D341Med (cell line): Measurements from ENCODE around the gene SLC31A2.

ENCODE experiments used
- DNase-seq: peaks from one replicate; pipeline ENCODE4 v3.0.0; 2012; ENCODE audit warnings: low spot score

Gene SLC31A2

DNA sequence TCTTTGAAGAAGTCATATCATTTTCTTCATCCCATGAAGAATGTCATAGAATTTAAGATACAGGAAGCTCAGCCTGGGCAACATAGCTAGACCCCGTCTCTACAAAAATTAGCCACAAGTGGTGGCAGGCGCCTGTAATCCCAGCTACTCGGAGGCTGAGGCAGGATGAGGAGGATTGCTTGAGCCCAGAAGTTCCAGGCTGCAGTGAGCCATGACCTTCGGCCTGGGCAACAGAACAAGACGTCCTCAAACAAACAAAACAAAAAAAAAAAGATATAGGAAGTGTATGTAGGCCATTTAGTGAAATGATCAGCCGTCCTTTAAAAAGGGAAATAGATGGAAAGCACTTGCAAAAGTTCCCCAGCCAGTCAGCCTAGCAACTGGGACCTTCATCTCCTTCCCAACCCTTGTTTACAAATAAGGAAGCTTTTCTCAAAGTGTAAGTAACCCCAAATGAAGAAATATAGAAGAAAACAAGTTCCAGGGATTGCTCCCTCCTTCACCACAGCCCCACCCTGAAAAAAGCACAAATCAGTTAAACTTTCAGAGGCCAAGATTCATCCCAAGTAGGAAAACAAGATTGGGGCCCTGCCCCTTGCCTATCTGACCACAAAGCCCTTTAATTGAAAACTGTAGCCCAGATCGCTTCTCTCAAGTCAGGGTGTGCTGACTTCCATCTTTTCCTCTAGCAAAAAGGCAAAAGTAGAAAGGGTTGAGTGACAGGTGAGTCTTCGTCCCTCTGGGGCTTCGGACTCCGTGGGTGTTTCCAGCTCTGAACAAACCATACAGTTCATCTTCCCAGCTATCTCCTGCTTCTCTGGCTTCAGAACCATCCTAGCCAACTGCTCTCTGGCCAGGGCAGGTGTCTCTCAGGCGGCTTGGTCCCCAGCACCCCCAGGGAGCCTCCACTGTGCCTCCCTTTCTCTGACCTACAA, 1.2 kb downstream of the SLC31A2 start:
- DNase-seq, result no peak

DNA sequence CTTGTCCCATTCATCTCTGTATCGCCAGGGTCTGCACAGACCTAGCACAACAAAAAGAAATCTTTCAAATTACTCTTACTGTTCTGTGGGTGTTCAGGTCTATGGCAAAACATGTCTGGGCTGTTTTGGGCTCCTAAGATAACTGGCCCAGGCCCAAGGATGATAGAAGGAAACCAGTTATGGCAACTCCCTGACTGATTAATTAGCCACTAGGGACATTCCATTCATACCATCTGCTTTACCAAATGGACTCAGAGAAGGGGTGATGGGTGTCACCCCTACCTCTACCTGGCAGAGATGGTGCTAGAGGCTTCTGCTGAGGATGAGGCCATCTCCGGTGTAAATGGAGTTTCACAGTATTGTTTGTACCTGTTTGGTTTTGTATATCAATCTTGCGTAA, 1.9 kb downstream of the SLC31A2 start:
- DNase-seq, result no peak

DNA sequence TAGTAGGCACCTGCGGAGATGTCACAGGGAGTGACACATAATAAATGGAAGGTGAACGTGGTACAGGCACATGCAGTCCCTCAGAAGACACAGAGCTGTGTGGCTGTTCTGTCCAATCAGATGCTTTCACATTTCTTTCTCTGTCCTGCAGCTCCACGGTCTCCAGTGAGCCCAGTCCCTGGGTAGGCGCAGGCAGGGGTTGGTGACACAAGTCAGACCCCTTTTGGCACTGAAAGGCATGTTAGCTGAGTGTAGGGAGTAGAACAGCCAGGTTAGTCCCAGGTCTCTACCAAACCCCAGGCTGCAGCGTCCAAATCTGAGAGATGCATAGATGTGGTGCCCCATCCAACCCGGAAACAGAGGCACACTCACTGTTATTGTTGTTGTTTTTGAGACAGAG, 2.8 kb downstream of the SLC31A2 start:
- no peak for DNase-seq

DNA sequence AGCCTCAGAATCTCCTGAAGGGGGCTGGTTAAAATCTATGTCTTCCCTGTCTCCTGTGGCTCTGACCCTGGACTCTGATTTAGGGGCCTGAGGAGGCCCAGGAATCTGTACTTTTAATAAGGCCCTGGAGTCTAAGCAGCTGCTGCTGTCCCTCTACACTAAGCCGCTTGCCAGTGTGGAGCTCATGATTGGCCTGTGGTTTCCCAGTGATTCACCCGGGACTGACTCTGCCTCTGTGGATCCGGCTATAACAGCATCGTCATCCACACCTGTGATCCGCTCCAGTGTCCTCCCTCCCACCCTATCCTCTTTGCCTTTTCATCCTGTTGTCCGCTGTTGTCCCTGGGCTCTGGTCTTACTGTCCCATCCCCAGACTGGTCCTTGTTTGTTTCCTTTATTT, 3.7 kb downstream of the SLC31A2 start:
- no peak for DNase-seq

DNA sequence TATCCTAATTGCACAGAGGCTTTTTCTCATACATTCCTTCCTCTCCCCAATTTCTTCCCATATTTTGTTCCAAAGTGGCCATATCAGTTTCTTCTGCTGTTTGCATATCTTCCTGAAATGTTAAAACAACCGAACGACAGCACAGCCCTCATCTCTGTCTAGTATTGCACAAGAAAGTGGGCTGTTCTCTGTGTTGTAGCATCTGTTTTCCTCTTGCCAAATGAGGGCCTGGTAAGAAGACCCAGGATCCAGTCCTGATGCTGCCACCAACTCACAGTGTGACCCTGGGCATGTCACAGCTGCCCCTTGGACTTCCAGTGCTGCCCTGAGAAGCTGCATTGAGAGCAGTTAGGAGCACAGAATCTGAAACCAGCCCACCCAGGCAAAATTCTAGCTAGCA, 4.1 kb downstream of the SLC31A2 start:
- no peak for DNase-seq

DNA sequence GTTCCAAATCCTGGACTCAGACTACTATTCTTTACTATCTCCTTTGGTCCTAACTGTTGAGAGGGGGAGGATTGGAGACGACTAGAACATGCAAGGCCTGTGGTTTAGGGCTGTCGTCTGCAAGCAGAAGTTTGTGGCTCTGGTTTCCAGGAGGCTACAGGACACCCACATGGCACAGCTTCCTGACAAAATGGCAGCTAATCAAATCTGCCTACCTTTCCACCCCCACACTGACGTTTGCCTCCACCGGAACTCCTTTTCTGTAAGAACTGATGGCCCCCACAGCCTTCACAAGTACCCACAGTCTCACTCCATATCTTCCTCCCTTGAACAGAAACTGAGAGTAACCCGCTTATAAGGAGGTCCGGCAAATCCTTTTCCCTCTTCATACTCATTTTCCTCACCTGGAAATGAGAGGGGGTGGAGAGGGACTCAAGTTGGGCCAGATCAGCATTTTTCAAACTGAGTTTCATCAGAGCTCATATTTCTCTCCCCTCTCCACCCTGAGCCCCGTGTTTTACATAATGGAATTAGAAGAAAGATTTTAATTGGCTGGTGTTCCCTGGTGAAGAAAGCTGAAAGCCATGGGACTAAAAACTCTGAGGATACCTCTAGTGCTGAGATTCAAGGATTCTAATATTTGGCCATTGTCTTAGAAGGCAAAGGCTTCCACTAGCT, 5.2 kb downstream of the SLC31A2 start:
- DNase-seq, result no peak

DNA sequence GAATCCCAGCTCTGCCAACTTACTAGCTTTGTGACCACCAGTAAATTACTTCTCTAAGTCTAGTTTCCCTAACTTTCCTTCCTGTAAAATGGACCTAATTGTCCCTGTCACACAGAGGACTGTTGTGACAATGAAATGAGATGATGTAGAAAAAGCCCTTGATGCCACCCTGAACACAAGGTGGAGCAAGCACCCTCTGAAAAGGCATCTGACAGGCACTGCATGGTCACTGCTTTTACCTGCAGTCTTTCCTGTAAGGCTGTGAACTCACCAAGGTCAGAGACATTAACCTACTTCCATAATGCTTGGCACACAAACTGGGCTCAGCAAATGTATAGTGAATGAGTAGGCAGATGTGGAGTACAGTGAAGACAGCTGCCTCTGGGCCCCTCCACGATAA, 6.1 kb downstream of the SLC31A2 start:
- no peak for DNase-seq

DNA sequence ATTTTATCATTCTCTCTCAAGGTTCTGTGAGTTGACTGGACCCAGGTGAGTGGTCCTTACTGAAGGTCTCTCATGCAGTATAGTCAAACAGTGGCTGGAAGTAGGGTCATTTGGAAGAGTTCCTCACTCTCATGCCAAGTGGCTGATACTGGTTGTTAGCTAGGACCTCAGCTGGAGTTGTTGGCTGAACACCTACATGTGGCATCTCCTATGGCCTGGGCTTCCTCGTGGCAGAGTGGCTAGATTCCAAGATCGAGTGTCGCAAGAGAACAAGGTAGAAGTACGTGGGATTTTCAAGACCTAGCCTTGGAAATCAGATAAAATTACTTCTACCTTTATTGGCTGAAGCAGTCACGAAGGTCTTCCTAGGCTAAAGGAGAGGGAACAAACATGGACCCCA, 7.6 kb downstream of the SLC31A2 start:
- no peak for DNase-seq

DNA sequence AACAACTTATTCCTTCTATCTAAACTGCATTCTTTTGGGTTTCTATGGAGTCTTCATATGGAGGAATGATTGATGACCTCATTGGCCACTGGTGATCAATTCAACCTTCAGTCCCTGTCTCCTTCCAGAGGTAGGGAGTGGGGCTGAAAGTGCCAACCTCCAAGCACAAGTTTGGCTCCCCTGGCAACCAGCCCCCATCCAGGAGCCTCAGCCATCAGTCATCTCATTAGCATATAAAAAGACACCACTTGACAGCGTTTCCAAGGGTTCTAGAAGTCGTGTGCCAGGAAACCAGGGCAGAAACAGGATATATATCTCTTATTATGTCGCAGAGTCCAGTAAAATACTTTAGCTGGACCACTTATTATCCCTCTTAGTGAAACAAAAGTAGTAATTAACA, 9.8 kb downstream of the SLC31A2 start:
- no peak for DNase-seq

DNA sequence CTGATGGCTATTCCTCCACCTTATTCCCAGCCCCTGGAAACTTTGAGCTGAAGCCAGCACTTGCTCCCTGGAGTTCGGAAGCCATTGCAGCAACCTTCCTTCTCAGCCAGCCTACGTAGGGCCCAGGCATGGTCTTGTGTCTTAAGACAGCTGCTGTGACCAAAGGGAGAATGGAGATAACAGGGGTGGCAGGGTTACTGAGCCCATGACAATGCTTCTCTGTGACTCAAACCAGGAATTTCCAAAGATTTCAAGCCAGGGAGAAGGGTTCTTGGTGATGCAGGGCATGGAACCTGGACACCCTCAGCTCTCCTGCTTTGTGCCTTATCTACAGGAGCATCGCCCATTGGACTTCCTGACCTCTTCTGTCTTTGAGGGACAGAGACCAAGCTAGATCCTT, 12.2 kb downstream of the SLC31A2 start:
- no peak for DNase-seq

DNA sequence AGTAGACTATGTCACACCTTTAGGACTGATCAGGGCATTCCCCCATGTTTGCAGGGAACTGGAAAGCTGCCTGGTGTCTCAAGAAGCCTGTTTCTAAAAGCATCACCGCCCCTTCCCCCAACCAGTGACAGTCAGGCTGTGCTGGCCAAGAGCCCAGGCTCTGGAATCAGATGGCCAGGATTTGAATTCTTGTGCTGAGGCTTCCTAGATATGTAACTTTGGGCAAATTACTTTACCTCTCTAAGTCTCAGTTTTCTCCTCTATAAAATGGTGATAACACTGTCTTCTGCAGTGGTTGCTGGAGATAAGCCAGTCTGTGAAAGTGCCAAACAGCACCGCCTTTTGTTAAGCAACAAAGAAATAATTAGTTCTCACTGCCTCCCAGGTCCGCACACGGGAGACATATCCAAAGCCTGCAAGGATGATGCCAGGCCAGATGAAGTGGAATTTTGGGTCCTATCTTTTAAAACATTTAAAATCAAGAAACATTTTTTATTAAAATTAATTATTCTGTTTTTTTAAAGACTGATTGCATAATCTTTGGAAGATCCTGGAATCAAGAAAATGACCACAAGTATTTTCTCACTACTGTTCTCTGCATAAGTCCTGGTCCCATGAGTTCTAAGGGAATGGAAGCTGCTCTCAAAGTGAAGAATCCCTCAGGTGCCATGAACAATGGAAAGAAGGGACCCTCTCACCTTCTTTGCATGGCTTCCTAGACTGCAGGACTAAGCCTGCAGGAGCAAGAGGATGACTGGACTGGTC, 13.9 kb downstream of the SLC31A2 start:
- no peak for DNase-seq

DNA sequence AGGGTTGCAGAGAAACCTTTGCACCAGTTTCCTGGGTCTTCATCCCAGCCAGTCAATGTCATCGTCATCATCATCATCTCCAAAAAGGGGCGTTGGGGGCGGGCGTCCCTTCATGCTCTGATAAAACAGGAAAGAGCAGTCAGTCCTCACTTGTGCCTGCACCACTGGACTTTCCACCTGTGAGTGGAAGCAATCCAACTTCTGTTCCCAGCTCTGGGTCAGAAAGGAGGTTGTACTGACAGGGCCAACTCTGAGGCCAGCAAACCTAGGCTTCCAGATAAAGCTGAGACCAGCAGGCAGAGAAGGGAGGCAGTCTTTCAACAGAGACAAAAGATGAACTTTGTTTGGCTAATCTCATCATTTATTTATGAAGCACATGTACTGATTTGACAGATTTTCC, 15.2 kb downstream of the SLC31A2 start:
- no peak for DNase-seq

DNA sequence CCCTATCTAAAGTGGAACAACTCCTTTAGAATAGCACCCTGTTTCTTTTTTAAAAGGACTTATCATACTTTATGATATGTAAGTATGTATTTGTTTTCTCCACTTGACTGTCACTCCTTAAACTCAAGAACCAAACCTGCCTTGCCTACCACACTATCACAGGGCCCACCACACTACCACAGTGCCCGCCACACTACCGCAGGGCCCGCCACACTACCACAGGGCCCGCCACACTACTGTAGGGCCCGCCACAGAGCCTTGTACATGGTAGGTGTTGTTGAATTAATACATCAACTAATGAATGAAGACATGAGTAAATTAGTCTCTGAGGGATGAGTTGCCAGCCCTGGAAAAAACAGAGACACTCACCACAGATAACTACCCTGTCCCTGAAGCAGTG, 18.0 kb downstream of the SLC31A2 start:
- DNase-seq, result no peak

DNA sequence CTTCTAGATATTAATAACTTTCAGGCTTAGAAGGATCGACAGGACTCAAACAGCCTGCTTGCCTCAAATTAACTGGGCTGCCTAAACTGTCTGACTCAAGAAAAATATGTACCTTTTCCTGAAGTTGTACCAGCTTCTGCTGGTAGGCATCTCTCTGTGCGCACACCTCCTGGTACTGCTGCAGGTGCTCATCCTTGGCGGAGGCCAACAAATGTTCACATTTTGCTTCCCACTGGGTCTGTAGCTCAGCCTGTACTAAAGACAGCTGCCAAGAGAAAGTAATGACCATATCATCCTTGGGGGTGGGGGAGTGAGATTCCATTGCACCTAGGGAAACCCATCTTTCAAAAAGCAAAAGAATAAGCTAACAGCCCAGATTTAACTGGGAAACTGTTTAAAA, 22.5 kb downstream of the SLC31A2 start:
- DNase-seq, result no peak

DNA sequence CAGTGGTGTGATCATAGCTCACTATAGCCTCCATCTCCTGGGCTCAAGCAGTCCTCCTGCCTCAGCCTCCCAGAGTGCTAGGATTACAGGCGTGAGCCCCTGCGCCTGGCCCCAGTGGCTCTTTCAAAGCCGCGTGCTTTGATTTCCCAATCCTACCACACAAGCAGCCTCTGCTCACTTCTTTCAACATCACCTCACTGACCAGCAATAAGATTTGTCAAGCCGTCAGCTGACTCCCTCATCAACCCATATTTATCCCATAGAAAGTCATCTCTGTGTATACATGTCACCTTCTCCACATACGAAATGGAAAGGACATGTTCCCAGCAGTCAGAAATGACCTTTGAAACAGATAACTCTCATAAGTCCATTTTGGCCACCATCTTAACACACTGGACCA, 26.0 kb downstream of the SLC31A2 start:
- DNase-seq, result no peak

DNA sequence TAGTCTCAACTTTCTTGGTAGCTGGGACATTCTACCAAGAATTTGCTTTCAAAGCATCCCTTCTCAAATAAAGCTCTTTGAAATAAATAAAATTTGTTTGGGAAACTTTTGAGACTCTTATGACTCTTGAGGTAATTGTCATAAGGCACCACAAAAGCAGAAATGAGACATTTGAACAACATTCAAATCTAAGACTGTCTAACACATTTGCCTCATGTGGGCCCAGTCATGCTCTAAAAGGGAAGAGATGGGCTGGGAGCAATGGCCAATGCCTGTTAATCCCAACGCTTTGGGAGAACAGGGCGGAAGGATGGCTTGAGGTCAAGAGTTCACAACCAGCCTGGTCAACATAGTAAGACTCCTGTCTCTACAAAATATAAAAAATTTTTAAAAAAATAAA, 26.4 kb downstream of the SLC31A2 start:
- no peak for DNase-seq

DNA sequence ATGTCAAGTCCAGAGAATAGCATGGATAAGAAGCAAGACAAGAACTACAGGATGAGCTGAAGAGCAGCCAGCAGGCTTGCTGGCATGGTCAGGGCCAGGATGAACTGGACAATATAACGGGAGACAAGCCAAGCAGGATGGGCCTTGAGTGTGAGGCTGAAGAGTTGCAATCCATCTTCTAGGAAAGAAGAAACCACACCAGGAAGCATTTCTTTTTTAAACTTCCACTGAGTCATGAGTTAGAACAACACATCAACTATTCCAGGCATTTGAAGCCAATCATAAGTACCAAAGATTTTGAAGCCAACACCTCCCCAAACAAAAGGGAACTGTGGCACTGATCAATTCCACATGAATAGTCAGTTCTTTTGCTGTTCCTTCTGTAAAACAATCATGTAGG, 27.3 kb downstream of the SLC31A2 start:
- no peak for DNase-seq

DNA sequence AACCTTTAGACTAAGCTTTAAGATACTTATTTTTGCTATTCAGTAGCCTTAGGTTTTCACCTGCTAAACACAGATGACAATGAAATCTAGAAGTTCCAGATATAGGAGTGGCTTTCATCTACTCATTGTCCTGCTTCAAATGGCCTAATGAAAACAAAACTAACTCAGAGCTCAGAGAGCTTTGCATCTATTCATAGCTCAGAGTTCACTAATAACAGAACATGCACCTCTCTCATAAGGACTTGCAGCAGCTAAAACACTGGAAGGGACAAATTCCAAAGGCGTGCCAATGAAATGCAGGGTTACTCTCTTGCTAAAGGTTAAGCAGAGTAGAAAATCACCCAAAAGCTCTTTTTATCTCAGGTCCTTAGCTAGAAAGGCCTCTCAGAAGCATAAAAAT, 29.0 kb downstream of the SLC31A2 start:
- DNase-seq, result no peak

DNA sequence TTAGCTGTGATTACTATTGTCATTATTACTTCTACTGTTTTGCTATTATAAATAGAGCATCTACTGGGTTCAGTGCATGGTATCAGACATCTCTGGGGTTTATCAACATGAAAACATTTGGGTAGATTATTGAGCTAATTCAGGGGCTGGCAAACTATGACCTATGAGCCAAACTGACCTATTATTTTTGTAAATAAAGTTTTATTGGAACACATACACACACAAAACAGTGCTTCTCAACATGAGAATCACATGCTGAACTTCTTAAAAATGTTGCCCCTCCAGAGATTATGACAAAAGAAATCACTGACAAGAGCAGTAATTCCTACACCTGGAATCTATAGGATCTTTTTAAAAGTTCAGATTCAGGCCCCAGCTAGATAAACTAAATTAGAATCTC, 30.4 kb downstream of the SLC31A2 start:
- DNase-seq, result no peak

DNA sequence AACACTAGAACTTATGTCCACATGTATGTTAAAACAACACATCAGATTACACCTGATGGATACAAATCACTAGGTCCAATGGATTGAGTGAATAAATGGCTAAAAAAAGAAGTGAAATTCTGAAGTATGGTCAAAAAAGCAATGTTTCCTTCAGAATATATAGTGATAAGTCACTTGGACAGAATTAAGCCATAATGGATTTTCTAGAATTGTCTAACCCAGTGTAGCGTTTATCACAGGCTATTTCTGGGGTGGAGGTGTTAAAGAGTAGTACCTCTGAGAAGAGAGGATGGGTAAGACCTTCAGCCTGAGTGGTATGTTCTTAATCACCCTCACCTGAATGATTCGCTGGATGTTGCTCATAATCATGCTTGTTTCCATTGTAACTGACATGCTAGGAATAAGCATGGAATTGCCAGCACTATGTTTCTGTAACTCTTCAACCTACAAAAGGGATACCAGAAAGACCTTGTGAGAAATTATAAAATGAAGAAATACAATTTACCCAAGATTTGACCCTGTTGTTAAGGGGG, 33.2 kb downstream of the SLC31A2 start:
- no peak for DNase-seq

DNA sequence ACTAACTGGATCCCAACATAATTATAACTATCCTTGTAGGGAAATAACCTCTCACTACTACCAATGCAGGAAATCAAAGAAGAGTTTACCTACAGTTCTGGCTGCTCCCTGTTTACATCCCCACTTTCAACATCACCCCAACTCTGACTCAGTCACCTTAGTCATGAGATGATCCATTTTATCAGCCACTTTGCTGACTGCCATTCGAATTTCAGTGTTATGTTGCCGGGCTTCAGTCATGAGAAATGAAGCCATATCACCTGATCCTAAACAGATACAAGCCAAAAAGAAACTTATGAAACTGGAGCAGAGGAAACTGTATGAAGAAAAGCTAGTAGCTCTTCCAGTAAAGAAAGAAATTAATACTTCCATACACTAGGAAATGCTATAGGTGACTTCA, 33.7 kb downstream of the SLC31A2 start:
- DNase-seq, result no peak

DNA sequence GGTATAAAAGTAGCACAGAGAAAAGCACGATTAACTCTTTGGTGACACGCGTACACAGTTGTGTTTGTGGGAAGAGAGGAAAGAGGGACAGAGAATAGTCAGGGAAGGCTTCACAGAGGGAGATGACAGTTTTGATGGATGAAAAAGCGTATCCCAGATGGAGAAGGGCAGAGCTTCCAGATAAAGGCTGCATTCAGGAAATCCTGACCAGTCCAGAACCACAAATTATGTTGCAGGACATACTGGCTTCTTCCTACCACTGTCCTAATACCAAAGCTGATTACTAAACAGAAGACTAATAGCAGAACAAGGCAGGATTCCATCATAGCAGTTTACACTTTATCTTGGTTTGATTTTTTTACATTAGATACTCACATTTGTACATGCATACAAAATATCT, 34.5 kb downstream of the SLC31A2 start:
- DNase-seq, result no peak
